NCI-H2196 treated with DMSO at 0.1 percent for 48 hours (cell line): Measurements from ENCODE around the gene FASN.
"Not testable (repeated sequence)": the region's sequence is repeated elsewhere in the genome, so short reads cannot be mapped to it uniquely, and the experiment has no call there.

Experiments used
- DNase-seq: peaks from one replicate; lab custom pipeline; 2025; ENCODE audit not compliant: unreplicated experiment; lab: John Stamatoyannopoulos, UW

The FASN gene

DNA sequence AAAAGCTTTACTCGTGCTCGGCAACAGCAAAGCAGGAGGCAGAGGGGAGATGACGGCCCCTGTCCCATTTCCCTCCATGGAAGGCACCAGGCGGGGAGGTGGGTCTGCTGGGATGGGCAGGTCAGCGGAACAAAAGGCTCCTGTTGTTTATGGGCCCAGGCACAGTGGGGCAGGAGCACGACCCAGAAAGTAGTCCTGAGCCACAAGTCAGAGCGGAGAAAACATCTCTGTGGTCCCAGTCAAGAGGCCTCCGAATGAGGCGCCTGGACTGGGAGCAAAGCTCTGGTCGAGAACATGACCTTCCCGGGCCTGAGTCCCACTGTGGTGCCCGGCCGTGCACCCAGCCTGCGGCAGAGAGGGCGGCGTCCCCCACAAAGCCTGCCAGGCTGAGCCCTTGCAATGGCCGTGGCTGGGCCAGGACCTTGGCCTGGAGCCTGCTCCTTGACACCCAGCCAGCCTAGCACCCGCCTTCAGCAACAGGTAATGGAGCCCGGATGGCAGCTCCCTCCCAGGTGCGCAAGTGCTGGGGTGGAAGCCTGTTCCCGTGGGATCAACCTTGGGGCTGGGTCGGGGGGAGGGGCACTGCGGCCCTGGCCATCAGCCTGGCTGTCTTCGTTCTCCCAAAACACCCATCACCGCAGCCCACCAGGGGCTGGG is 50.0 kb downstream of the FASN start:
- DNase-seq = no peak

DNA sequence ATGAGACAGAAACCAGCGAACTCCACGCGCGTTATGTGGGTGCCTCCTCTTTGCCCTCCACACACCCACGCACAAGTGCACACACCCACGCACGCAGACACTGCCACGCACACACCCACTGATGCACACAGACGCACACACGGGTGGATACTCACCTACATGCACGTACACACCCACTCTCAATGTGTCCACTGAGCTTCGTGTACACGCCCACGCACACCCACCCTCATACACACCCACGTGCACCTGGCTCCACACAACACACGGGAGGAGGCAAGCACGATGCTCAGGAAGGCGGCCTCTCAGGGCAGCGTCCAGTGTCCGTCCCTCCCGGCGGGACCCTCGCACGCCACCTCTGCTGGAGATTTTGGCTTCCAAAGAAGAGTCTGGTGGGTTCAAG is 50.7 kb downstream of the FASN start:
- DNase-seq = no peak

DNA sequence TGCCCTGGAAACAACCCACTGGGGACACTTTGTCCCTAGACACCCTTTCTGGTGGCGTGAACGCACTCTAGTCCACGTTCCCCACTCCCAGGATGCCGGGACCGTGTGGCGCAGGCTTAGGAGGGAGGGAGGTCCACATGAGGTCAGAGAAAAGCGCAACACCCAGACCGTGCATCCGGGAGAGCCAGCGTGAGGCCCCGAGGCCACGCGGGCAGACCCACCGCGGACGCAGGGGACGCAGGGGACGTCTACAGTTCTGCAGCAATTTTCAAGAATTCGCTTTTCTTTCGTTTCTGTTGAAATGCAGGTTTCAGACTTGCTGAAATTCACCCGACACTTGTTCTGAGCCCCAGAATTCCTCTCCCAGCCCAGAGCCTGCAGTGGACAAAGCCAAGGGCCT is 51.1 kb downstream of the FASN start:
- DNase-seq = no peak

DNA sequence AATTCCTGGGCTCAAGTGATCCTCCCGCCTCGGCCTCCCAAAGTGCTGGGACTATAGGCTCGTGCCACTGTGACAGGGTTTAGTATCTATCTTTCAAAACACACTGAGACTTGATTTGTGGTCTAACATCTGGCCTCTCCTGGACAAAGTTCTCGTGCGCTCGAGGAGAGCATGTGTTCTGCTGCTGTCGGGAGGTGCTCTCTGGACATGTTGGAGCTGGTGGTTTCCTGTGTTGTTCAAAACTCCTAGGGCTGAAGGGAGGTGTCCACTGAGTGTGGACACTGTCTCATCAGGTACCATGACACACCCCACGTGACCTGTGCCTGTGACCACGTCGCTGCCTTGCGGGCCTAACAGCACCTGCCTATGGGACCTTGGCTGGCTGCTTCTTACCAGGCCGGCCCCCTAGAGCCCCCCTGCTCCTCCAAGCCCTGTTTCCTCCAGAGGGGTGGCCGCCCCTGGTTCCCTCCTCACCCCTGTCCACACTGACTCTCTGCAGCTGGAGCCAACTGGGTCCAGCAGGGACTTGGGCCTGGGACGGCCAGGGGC is 52.0 kb downstream of the FASN start:
- DNase-seq = no peak

DNA sequence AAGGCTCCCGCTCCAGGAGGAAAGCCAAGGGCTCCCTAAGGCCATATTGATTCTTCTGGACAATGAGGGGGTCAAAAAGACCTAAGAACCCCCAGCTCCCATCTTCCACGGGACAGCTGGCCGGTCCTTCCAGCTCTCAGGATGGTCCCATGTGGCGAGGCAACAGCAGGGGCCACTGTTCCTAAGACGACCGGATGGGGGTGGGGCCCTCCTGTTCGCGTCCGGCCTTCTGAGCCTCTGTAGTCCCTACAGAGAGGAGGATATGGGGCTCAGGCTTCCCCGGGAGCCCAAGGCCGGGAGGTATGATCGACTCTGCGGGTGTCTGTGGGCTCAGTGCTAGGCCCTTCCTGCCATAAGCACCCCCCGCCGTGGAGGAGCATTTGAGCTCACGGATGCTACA is 54.5 kb downstream of the FASN start:
- DNase-seq = no peak

DNA sequence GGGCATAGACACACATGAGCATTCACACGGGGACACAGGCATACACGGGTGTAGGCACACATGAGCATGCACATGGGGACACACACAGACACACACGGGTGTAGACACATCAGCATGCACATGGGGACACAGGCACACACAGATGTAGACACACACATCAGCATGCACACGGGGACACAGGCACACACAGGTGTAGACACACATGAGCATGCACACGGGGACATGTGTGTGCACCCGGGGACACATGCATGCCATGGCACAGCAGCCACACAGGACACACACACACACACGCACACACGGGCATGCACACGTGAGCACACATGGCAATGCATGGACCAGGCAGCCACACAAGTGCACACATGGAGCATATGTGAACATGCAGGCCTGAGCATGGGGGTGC is 55.4 kb downstream of the FASN start:
- no peak for DNase-seq

DNA sequence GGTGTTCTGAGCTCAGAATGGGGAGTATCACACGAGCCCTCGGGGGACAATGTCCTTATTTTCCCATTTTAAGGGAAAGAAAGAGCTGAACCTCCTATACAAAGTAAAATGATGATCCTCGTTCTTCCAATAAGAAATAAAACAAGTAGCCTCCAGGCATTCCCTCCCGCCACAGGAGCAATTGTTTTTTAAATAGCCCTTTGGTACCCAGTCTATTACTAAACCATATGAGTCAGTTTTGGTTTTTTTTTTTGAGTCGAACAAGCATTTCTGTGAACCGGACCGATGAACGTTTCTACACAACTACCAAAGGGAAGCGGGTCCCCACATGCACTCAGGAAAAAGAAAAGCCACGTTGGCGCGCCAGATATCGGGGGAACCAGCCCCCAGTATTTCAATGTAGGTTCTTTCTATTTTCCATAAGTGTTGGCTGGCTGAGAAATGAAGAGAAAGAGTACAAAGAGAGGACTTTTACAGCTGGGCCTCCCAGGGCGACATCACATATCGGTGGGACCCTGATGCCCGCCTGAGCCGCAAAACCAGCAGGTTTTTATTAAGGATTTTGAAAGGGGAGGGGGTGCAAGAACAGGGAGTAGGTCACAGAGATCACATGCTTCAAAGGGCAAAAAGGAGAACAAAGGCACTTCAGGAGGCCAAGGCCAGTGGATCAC is 56.8 kb downstream of the FASN start:
- DNase-seq = no peak

DNA sequence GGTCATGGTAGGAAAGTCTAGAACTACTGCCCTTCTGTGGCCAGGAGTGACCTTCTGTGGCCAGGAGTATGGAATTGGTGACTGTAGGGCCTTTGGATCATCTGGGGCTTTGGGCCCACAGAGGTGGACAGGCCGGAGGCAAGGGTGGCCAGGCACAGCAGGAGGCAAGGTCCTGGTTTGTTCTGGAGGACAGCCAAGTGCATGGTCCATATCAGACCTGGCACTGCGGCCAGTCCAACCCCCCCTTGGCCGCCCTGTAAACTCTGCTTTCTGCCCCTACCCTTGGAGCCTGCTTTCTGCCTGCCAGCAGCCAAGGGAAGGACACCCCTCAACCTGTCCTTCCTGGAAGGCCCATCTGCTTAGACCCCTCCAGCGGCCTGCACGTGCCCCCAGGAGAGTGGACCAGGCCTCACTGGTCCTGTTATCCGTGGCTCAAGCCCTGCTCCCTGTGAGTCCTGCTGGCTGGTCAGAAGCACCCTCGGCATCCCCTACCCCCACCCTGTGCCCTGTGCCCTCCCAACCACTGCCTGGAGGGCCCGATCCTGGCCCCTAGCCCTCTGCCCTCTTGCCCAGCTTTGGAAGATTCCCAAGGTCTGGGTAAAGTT is 58.2 kb downstream of the FASN start:
- DNase-seq = no peak

DNA sequence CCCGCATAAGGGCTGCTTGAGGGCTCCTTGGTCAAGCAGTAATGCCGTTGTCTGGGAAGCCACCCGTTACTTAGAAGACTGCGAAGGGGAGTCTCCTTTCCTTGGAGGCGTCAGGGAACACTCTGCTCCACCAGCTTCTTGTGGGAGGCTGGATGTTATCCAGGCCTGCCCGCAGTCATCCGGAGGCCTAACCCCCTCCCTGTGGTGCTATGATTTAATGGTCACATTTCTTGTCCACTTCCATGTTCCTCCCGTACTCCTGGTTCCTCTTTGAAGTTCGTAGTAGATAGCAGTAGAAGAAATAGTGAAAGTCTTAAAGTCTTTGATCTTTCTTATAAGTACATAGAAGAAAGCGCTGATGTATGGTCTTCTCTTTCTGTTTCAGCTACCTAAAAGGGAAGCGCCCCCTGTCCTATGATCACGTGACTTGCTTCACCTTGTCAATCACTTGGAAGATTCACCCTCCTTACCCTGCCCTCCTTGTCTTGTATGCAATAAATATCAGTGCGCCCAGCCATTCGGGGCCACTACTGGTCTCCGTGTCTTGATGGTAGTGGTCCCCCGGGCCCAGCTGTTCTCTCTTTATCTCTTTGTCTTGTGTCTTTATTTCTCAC is 59.1 kb downstream of the FASN start:
- DNase-seq = not testable (repeated sequence)

DNA sequence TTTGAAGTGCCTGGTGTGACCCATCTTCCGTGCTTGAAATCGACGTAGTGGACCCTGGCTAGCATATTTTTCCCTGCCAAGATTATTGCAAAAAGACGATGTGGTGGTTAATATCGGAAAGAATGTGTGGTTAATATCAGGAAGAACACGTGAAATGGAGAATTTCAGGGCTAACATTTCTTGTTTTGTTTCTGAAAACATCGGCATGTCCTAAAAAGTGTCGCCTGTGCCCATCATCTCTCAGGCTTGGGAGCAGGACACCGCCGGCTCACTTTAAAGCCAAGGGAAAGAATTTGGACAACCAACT is 60.2 kb downstream of the FASN start:
- DNase-seq = no peak

DNA sequence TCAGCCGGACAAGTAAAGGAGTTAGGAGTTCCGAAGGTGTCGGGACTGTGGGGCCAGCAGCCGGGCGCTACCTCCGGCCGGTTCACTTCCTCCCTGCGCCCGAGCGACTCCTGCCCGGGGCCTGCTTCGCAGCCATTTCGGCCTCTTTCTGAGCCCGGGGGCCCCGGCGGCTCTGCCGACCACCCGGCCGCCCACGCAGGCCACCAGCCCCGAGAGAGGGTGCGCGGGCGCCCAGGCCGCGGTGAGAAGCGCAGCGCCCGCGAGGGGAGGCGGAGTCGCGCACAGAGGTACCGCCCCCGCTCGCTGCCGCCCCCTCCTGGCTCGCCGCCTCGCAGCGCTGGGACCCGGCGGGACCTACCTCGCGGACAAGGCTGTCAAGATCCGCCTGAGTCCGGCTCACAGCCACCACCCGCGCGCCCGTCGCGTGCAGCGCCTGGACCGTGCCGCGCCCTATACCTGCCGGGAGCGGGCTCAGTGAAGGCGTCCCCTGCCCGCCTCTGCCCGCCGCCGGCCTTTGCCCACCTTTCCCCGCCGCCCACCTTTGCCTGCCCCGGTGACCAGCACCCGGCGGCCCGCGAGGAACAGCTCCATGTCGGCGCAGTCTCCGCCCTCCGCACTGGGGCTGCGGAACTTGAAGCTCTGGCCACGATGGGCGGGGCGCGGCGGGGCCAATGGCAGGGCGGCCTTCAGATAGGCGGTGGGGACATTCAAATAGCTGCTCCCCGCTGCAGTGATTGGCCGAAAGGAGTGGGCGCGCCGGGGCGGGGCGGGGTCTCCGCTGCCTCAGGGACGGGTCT is 60.7 kb downstream of the FASN start, which contains the start of gene DCXR:
Gene DCXR, minus strand, starts transcription at position 606 of the 797 bp plus-strand sequence. Its CDS starts 15 bp downstream, at position 591.
- DNase-seq = peak; percentile 98

DNA sequence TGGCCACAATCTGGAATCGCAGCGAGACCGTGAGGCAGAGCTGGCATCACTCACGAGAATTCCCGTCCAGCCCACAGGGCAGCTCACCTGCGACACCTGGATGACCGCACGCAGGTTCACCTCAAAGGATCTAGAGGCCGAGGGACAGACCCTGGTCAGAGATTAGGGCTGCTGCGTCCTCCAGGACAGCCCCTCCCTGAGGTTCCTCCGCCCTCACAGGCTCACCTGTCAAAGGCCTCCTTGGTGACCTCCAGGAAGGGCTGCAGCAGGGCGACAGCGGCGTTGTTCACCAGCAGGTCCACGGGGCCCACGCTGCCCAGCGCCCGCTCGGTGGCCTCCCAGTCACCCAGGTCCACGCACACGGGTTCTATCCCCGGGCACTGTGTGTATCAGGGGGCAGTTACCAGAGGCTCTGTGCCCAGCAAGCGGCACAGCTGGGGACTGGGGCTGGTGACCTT is 61.4 kb downstream of the FASN start:
- no peak for DNase-seq

DNA sequence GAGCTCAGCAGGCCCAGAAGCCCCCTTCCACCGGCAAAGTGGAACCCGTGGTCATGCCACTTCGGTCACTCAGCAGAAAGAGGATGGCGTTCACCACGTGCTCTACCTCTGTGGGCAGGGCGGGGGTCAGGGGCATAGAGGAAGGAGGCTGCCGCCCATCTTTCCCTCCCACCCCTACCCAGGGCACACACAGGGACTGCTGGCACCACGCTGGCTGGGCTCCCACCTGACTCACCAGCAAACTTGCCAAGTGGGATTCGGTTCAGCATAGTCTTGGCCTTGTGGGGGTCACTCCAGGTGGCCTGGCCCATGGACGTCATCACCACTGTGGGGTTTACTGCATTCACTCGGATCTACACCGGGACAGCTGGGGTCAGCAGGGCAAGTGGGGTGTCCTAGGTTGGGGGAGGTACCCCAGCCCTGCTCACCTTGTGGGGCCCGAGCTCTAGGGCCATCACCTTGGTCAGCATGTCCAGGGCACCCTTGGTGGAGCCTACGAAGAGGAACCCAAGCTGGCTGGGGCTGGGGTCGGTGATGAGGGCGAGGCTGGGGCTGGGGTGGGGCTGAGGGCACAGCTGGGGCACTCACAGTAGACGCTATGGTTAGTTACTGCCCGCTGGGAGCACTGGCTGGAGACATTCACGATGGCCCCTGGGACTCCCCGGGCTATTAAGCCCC is 61.9 kb downstream of the FASN start:
- DNase-seq = no peak

DNA sequence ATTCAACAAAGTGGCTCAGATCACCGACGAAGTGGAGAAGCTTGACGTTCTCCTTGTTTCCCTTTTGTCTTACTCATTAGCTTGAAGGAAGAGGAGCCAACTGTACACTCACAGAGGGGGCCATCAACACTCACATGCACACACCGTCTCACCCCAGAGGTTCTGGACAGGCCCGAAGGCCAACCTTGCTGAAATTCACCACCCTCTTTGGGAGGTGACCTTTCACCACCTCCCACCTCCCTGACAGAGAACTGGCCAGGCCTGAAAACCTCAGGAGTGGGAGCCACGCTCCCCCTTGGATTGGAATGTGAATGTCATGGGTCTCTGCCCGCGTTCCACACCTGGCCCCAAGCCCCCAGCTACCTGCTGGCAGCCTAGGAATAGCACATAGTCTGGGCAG is 62.5 kb downstream of the FASN start:
- no peak for DNase-seq

DNA sequence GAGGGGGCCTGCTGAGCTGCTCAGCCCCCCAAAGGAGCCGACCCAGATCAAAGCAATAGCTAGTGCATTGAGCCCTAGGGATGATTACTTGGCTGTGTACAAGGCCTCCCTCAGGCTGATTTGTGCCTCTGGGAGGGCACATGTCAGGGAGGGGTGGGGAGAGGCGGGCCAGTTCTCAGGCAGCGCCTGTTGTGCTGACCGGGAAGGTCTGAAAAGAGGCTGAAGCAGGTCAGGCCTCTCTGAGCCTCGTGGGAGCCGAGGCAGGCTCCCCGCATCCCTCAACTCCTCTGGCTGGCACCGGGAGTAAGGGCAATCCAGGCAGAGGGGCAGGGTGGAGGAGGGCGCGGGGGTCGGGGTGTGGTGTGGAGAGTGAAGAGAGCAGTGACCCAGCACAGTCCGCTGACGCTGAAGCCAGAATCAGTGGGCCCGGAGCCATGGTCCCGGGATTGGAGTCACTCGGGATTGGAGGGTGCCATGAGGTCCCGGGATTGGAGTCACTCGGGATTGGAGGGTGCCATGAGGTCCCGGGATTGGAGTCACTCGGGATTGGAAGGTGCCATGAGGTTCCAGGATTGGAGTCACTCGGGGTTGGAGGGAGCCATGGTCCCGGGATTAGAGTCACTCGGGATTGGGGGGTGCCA is 63.5 kb downstream of the FASN start:
- DNase-seq = no peak

DNA sequence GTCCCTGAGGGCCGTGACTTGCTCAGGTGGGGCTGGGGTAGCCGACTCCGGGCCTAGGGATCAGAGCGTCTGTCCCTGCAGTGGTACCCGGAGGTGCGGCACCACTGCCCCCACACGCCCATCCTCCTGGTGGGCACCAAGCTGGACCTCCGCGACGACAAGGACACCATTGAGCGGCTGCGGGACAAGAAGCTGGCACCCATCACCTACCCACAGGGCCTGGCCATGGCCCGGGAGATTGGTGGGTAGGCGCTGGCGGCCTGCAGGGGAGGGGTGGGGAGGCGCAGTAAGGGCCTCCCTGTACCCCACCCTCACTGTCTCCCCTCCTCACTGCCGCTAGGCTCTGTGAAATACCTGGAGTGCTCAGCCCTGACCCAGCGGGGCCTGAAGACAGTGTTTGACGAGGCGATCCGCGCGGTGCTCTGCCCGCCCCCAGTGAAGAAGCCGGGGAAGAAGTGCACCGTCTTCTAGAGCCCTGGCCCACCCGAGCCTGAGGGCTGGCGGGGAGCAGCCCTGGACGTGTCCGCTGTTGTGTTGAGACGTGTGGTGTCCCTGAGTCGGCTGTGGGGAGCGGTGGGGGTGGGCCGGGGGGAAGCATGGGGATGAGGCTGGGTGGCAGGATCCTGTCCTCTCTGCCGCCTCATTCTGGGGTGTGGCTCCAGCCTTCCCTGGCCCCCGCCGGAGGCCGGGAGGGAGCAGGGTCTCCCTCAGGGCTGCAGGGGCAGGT is 64.5 kb downstream of the FASN start:
- DNase-seq = no peak

DNA sequence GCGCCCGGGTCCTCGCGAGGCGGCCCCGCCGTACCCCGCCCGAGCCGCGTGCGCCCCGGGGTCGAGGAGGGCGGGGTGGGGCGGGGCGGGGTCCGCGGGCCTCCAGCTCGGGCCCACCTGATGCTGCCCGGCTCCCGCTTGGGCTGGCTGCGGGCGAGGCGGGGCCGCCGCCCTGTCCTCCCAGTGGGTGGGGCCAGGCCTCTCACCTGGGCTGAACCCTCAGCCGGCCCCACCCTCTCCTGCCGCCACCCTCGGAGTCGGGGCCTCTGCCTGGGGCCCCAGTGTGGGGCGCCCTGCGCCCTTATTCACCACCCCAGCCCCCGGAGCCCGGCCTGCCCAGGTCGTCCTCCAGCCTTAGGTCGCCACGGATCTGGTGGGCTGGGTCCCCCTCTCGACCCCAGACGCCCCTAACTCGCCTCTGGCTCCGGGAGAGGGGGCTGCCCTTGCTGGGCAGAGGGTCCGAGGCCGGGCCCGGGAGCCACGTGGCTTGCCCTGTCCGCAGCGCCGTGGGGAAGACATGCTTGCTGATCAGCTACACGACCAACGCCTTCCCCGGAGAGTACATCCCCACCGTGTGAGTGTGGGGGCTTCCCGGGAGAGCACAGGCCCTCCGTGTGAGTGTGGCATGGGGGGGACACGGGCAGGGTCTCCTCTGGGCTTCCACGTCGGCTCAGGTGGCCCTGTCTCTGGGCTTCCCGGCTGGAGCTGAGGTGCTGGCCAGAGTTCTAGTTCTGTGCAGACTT is 66.0 kb downstream of the FASN start:
- peak; percentile 56 for DNase-seq

DNA sequence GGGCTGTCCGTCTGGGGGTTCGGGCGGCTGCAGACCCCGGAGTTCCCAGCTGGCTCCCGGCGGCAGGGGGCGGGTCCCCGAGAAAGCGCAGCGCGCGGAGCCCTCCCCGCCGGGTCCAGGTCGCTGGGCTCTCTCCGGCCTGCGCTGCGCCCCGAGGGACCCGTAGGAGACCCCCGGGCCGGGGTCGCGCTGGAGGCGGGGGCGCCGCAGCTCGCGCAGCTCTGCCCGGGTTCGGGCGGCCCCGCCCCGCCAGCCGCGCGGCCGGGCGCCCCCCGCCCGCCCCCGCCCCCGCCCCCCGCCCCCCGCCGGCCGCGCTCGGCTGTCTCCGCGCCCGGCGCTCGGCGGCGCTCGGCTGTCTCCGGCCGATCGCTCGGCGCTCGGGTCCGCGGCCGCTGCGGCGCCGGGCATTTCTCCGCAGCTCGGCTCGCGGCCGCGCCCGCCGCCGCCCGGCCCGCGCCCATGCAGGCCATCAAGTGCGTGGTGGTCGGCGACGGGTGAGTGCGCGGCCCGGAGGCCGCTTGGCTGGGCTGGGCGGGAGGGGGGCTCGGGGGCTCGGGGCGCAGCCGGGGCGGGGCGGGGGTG is 66.6 kb downstream of the FASN start, which contains the start of gene RAC3:
Gene RAC3, plus strand, starts transcription at position 376 of the 582 bp plus-strand sequence. Its CDS starts 84 bp downstream, at position 460.
- peak; percentile 30 for DNase-seq
